ENCODE results near the gene ACTN2. TPM values are rescaled to one million over a fixed set of nuclear protein-coding genes. Genes with fewer than 3 reads are reported as not detected.

The ACTN2 gene
- total and polyA plus RNA-seq, 2 donors (not counting 1 experiment from before 2014, with no cell fraction given) = 0.17 to 0.22 TPM

GRCh38 chr1:236786453-236786852 is 100.2 kb downstream of the ACTN2 start:
- Histone ChIP-seq H3K27ac (ENCODE audit: insufficient read depth, low read length) (no peak overlapping the region), H3K9ac (ENCODE audit: insufficient read depth, low read length) (no peak overlapping the region), H3K4me3 (replicated peaks in 1 of 4; ENCODE audit: control extremely low read depth in 1 of 4, insufficient read depth in 1 of 4, low read depth in 3 of 4, low read length in 4 of 4) (no peak overlapping the region), H3K4me2 (ENCODE audit: extremely low read depth, insufficient read depth, low read length) (no peak overlapping the region), H2AFZ (ENCODE audit: low read length) (no peak overlapping the region), H3K36me3 (ENCODE audit: control insufficient read depth, insufficient read depth, low read length) (no peaks in the 10 kb centered on the region), H4K20me1 (ENCODE audit: control insufficient read depth, extremely low read depth, insufficient read depth, low read length) (no peaks in the 10 kb centered on the region), H3K4me1 (ENCODE audit: control insufficient read depth, extremely low read depth, insufficient read depth, low read length) (no peaks in the 10 kb centered on the region), H3K79me2 (ENCODE audit: control insufficient read depth, insufficient read depth, low read length) (no peaks in the 10 kb centered on the region), H3K9me3 (ENCODE audit: control insufficient read depth, insufficient read depth, low read depth, low read length) (no peaks in the 10 kb centered on the region), H3K27me3 (ENCODE audit: control insufficient read depth, insufficient read depth, low read length) (no peaks in the 10 kb centered on the region)
- no peak for DNase-seq (ENCODE audit: low read depth in 2 of 2)
- no peak for TF ChIP-seq EZH2 (IDR thresholded peaks at IDR 0.05; ENCODE audit: low read length, missing control alignments)
- no peak for TF ChIP-seq CTCF (conservative IDR thresholded peaks at IDR 0.05 in 1 of 2, IDR thresholded peaks at IDR 0.05 in 1 of 2; ENCODE audit: low read depth in 1 of 2, low read length in 2 of 2)

GRCh38 chr1:236794585-236795034 is 108.3 kb downstream of the ACTN2 start:
- no peaks in the 10 kb centered on the region for H3K9me3 ChIP-seq (ENCODE audit: control insufficient read depth, insufficient read depth, low read depth, low read length)
- H4K20me1 ChIP-seq (ENCODE audit: control insufficient read depth, extremely low read depth, insufficient read depth, low read length) = no peaks in the 10 kb centered on the region
- peak overlapping the region; percentile 6 for H3K27ac ChIP-seq (ENCODE audit: insufficient read depth, low read length)
- peak overlapping the region; percentile 60 for H3K4me2 ChIP-seq (ENCODE audit: extremely low read depth, insufficient read depth, low read length)
- H3K27me3 ChIP-seq (ENCODE audit: control insufficient read depth, insufficient read depth, low read length) = no peaks in the 10 kb centered on the region
- H3K36me3 ChIP-seq (ENCODE audit: control insufficient read depth, insufficient read depth, low read length) = no peaks in the 10 kb centered on the region
- peaks cover 16% of the 10 kb centered on the region for H3K79me2 ChIP-seq (ENCODE audit: control insufficient read depth, insufficient read depth, low read length)
- H3K4me3 ChIP-seq (replicated peaks in 1 of 4; ENCODE audit: control extremely low read depth in 1 of 4, insufficient read depth in 1 of 4, low read depth in 3 of 4, low read length in 4 of 4) = peak overlapping the region; percentile 2 to 98 (median 89)
- H2AFZ ChIP-seq (ENCODE audit: low read length) = peak overlapping the region; percentile 69
- no peaks in the 10 kb centered on the region for H3K4me1 ChIP-seq (ENCODE audit: control insufficient read depth, extremely low read depth, insufficient read depth, low read length)
- no peak for TF ChIP-seq EZH2 (IDR thresholded peaks at IDR 0.05; ENCODE audit: low read length, missing control alignments)
- no peak for DNase-seq (ENCODE audit: low read depth in 2 of 2)
- no peak overlapping the region for H3K9ac ChIP-seq (ENCODE audit: insufficient read depth, low read length)

GRCh38 chr1:236795035-236795756 is 108.9 kb downstream of the ACTN2 start, which contains the start of gene MTR:
TSS of gene MTR (plus strand) at chr1:236795292. CDS start at chr1:236795704, 412 bp downstream.
- Histone ChIP-seq H4K20me1 (ENCODE audit: control insufficient read depth, extremely low read depth, insufficient read depth, low read length) (no peaks in the 10 kb centered on the region), H3K4me1 (ENCODE audit: control insufficient read depth, extremely low read depth, insufficient read depth, low read length) (no peaks in the 10 kb centered on the region), H3K79me2 (ENCODE audit: control insufficient read depth, insufficient read depth, low read length) (peaks cover 18% of the 10 kb centered on the region), H3K9me3 (ENCODE audit: control insufficient read depth, insufficient read depth, low read depth, low read length) (no peaks in the 10 kb centered on the region), H3K27me3 (ENCODE audit: control insufficient read depth, insufficient read depth, low read length) (no peaks in the 10 kb centered on the region), H3K9ac (ENCODE audit: insufficient read depth, low read length) (peak within 1 kb of the TSS; percentile 88), H3K4me2 (ENCODE audit: extremely low read depth, insufficient read depth, low read length) (peak within 1 kb of the TSS; percentile 89), H3K27ac (ENCODE audit: insufficient read depth, low read length) (peak within 1 kb of the TSS; percentile 88), H3K4me3 (replicated peaks in 1 of 4; ENCODE audit: control extremely low read depth in 1 of 4, insufficient read depth in 1 of 4, low read depth in 3 of 4, low read length in 4 of 4) (peak within 1 kb of the TSS; percentile 84 to 98 (median 96)), H2AFZ (ENCODE audit: low read length) (peak within 1 kb of the TSS; percentile 95), H3K36me3 (ENCODE audit: control insufficient read depth, insufficient read depth, low read length) (no peaks in the 10 kb centered on the region)
- DNase-seq (ENCODE audit: low read depth in 2 of 2) = peak; percentile 95 to 98
- no peak for TF ChIP-seq EZH2 (IDR thresholded peaks at IDR 0.05; ENCODE audit: low read length, missing control alignments)
- TF ChIP-seq CTCF (conservative IDR thresholded peaks at IDR 0.05 in 1 of 2, IDR thresholded peaks at IDR 0.05 in 1 of 2; ENCODE audit: low read depth in 1 of 2, low read length in 2 of 2) = no peak
